Right hindlimb (tissue), 1 donor: ENCODE data around the gene NEK7.
A peak's percentile ranks its signal among the peaks of the same experiment; 100 is the strongest.
"Not testable (repeated sequence)": the region's sequence is repeated elsewhere in the genome, so short reads cannot be mapped to it uniquely, and the experiment has no call there.

Source experiments
- DNase-seq: peaks from one replicate; pipeline ENCODE4 v3.0.0-alpha.2; 2018

Gene NEK7

GRCh38 chr1:198156745-198157240, at the start of gene NEK7:
TSS of gene NEK7 (plus strand) at chr1:198156998. CDS start at chr1:198232581, 75,583 bp downstream.
- DNase-seq: peak; percentile 92

GRCh38 chr1:198107091-198107501, 49.7 kb upstream of the NEK7 start:
- no peak for DNase-seq

GRCh38 chr1:198108636-198109370, 48.0 kb upstream of the NEK7 start:
- DNase-seq: no peak

- no peak for DNase-seq
Observed at GRCh38 chr1:198109371-198109715, 47.5 kb upstream of the NEK7 start.

- DNase-seq: no peak
Observed at GRCh38 chr1:198113342-198113750, 43.5 kb upstream of the NEK7 start.

GRCh38 chr1:198116069-198116468, 40.7 kb upstream of the NEK7 start:
- DNase-seq: no peak

- DNase-seq: no peak
Observed at GRCh38 chr1:198116469-198116868, 40.3 kb upstream of the NEK7 start.

- no peak for DNase-seq
Observed at GRCh38 chr1:198117267-198117666, 39.5 kb upstream of the NEK7 start.

- peak; percentile 86 for DNase-seq
Observed at GRCh38 chr1:198118134-198118533, 38.7 kb upstream of the NEK7 start.

- DNase-seq: no peak
Observed at GRCh38 chr1:198119906-198120305, 36.9 kb upstream of the NEK7 start.

GRCh38 chr1:198121056-198121826, 35.6 kb upstream of the NEK7 start:
- no peak for DNase-seq

GRCh38 chr1:198122693-198123092, 34.1 kb upstream of the NEK7 start:
- DNase-seq: no peak

- DNase-seq: no peak
Observed at GRCh38 chr1:198123133-198123532, 33.7 kb upstream of the NEK7 start.

GRCh38 chr1:198124673-198125072, 32.1 kb upstream of the NEK7 start:
- DNase-seq: no peak

GRCh38 chr1:198125995-198126735, 30.6 kb upstream of the NEK7 start:
- no peak for DNase-seq

- no peak for DNase-seq
Observed at GRCh38 chr1:198128533-198128932, 28.3 kb upstream of the NEK7 start.

- DNase-seq: not testable (repeated sequence)
Observed at GRCh38 chr1:198130053-198130452, 26.7 kb upstream of the NEK7 start.

- no peak for DNase-seq
Observed at GRCh38 chr1:198132060-198132781, 24.6 kb upstream of the NEK7 start.

- DNase-seq: no peak
Observed at GRCh38 chr1:198134252-198134651, 22.5 kb upstream of the NEK7 start.

GRCh38 chr1:198135366-198135765, 21.4 kb upstream of the NEK7 start:
- no peak for DNase-seq

GRCh38 chr1:198141668-198142351, 15.0 kb upstream of the NEK7 start:
- no peak for DNase-seq

GRCh38 chr1:198143797-198144196, 13.0 kb upstream of the NEK7 start:
- no peak for DNase-seq
